Epithelial cell of esophagus (primary cell): ENCODE data around the gene PCDHA10.
"Not testable (repeated sequence)": the region's sequence is repeated elsewhere in the genome, so short reads cannot be mapped to it uniquely, and the experiment has no call there.

Experiments used
- DNase-seq: peaks from one replicate; pipeline ENCODE4 v3.0.0; 2010; ENCODE audit warnings: low read depth
- H3K4me3 ChIP-seq: 2 replicates; pipeline ENCODE4 v1.5.1; 2011; ENCODE audit warnings: mild to moderate bottlenecking, low read length, control low read depth
- TF ChIP-seq, protein P1 (sequence below): IDR thresholded peaks from 2 replicates; pipeline ENCODE4 v1.5.1; 2011; ENCODE audit warnings: low read depth, mild to moderate bottlenecking, low read length, control low read depth, inconsistent platforms; ENCODE audit not compliant: insufficient read depth; ENCODE audit errors: missing control alignments

The PCDHA10 gene, protein sequence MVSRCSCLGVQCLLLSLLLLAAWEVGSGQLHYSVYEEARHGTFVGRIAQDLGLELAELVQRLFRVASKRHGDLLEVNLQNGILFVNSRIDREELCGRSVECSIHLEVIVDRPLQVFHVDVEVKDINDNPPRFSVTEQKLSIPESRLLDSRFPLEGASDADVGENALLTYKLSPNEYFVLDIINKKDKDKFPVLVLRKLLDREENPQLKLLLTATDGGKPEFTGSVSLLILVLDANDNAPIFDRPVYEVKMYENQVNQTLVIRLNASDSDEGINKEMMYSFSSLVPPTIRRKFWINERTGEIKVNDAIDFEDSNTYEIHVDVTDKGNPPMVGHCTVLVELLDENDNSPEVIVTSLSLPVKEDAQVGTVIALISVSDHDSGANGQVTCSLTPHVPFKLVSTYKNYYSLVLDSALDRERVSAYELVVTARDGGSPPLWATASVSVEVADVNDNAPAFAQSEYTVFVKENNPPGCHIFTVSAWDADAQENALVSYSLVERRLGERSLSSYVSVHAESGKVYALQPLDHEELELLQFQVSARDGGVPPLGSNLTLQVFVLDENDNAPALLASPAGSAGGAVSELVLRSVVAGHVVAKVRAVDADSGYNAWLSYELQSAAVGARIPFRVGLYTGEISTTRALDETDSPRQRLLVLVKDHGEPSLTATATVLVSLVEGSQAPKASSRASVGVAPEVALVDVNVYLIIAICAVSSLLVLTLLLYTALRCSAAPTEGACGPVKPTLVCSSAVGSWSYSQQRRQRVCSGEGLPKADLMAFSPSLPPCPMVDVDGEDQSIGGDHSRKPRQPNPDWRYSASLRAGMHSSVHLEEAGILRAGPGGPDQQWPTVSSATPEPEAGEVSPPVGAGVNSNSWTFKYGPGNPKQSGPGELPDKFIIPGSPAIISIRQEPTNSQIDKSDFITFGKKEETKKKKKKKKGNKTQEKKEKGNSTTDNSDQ

DNA sequence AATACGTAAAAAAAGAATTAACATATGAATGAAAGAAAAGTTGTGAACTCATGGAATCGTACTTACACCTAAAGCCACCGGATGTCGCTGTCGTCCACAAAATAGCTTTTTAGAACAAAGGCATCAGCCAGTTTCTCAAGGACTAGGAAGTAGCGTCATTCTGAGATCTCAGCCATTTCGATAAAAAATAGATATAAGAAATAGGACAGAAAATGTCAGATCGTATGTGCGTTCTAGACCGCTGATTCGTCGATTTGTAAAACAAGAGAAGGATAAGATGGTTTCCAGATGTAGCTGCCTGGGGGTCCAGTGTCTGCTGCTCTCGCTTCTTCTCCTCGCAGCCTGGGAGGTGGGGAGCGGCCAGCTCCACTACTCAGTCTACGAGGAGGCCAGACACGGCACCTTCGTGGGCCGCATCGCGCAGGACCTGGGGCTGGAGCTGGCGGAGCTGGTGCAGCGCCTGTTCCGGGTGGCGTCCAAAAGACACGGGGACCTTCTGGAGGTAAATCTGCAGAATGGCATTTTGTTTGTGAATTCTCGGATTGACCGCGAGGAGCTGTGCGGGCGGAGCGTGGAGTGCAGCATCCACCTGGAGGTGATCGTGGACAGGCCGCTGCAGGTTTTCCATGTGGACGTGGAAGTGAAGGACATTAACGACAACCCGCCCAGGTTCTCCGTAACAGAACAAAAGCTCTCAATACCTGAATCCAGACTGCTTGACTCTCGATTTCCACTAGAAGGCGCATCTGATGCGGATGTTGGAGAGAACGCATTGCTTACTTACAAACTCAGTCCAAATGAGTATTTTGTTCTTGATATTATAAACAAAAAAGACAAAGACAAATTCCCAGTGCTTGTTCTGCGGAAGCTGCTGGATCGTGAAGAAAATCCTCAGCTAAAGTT, at the start of gene PCDHA10:
Gene PCDHA10 (plus strand): TSS at position 126 of the 903 bp plus-strand sequence. CDS start 152 bp downstream, at position 278.
- TF ChIP-seq, protein P1, sequence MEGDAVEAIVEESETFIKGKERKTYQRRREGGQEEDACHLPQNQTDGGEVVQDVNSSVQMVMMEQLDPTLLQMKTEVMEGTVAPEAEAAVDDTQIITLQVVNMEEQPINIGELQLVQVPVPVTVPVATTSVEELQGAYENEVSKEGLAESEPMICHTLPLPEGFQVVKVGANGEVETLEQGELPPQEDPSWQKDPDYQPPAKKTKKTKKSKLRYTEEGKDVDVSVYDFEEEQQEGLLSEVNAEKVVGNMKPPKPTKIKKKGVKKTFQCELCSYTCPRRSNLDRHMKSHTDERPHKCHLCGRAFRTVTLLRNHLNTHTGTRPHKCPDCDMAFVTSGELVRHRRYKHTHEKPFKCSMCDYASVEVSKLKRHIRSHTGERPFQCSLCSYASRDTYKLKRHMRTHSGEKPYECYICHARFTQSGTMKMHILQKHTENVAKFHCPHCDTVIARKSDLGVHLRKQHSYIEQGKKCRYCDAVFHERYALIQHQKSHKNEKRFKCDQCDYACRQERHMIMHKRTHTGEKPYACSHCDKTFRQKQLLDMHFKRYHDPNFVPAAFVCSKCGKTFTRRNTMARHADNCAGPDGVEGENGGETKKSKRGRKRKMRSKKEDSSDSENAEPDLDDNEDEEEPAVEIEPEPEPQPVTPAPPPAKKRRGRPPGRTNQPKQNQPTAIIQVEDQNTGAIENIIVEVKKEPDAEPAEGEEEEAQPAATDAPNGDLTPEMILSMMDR: no peak
- DNase-seq: no peak
- H3K4me3 ChIP-seq: no peak within 1 kb of the TSS

DNA sequence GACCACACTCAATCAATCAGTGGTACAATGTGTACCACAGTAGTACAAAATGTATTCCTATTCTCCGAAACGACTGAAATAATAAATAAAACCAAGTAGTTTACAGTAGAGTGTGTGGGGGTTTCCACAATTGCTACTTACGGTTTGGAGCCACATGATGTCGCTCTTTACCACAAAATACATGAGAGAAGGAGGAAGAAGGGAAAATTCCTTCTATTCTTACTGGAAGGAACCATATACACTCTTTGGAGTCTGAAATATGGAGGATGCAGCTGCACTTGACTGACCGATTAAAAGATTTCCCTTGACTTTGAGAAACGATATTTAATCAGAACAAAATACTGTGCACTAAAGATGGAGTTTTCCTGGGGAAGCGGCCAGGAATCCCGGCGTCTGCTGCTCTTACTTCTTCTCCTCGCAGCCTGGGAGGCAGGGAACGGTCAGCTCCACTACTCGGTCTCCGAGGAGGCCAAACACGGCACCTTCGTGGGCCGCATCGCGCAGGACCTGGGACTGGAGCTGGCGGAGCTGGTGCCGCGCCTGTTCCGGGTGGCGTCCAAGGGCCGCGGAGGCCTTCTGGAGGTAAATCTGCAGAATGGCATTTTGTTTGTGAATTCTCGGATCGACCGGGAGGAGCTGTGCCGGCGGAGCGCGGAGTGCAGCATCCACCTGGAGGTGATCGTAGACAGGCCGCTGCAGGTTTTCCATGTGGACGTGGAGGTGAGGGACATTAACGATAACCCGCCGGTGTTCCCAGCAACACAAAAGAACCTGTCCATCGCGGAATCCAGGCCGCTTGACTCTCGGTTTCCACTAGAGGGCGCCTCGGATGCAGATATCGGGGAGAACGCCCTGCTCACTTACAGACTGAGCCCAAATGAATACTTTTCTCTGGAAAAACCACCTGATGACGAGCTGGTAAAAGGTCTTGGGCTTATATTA, 48.6 kb upstream of the PCDHA10 start, which contains the start of gene PCDHA4:
Gene PCDHA4 (plus strand): TSS at position 235 of the 942 bp plus-strand sequence.
- DNase-seq: no peak
- H3K4me3 ChIP-seq: no peak within 1 kb of the TSS
- TF ChIP-seq, protein P1: peak; percentile 4

DNA sequence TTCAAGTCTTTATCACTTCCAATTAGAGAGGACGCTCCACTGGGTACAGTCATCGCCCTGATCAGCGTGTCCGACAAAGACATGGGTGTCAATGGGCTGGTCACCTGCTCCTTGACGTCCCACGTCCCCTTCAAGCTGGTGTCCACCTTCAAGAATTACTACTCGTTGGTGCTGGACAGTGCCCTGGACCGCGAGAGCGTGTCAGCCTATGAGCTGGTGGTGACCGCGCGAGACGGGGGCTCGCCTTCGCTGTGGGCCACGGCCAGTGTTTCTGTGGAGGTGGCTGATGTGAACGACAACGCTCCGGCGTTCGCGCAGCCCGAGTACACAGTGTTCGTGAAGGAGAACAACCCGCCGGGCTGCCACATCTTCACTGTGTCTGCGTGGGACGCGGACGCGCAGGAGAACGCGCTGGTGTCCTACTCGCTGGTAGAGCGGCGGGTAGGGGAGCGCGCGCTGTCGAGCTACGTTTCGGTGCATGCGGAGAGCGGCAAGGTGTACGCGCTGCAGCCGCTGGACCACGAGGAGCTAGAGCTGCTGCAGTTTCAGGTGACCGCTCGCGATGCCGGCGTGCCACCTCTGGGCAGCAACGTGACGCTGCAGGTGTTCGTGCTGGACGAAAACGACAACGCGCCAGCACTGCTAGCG, 47.3 kb upstream of the PCDHA10 start:
- DNase-seq, H3K4me3 ChIP-seq: not testable (repeated sequence)

DNA sequence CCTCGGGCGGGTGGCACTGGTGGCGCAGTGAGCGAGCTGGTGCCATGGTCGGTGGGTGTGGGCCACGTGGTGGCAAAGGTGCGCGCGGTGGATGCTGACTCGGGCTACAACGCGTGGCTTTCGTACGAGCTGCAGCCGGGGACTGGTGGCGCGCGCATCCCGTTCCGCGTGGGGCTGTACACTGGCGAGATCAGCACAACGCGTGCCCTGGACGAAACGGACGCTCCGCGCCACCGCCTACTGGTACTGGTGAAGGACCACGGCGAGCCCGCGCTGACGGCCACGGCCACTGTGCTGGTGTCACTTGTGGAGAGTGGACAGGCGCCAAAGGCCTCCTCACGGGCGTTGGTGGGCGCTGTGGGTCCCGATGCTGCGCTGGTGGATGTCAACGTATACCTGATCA, 46.8 kb upstream of the PCDHA10 start:
- H3K4me3 ChIP-seq: no peak overlapping the region
- no peak for DNase-seq

DNA sequence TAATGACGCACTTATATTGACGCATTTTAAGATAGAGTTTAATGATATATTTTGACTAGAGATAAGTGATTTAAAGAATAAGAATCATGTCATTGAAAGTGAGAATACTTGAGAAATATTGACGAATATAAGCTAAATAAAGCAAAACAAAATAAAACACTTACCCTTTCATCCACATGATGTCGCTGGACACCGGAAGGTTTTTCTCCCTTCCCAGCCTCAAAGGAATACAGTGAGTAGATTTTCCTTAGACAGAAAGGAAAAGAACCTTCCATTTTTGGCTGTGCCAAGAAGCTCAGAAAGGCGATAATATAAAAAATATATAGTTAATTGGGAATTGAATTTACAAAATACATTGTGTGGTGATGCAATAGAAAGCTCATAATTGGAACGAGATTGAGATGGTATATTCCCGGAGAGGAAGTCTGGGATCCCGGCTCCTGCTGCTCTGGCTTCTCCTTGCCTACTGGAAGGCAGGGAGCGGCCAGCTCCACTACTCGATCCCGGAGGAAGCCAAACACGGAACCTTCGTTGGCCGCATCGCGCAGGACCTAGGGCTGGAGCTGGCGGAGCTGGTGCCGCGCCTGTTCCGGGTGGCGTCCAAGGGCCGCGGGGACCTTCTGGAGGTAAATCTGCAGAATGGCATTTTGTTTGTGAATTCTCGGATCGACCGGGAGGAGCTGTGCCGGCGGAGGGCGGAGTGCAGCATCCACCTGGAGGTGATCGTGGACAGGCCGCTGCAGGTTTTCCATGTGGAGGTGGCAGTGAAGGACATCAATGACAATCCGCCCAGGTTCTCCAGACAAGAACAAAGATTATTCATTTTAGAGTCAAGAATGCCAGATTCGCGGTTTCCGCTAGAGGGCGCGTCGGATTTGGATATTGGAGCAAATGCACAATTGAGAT, 34.1 kb upstream of the PCDHA10 start, which contains the start of gene PCDHA5:
Gene PCDHA5 (plus strand): TSS at position 239 of the 906 bp plus-strand sequence.
- DNase-seq: peak; percentile 33
- no peak within 1 kb of the TSS for H3K4me3 ChIP-seq
- TF ChIP-seq, protein P1: peak; percentile 45

More for the DNA sequence above, 46.8 kb upstream of the PCDHA10 start:
- TF ChIP-seq, protein P1: no peak
